Aorta (tissue), 5 donors: ENCODE results near the gene CD8B2. TPM values are rescaled to one million over a fixed set of nuclear protein-coding genes. Genes with fewer than 3 reads are reported as not detected.

Source experiments
- ATAC-seq: fragments of 200-7000 bp; cut with Tn5 transposase; one replicate; pipeline ENCODE4 v1.9.1; 2022; ENCODE audit warnings: moderate library complexity; ENCODE audit not compliant: low FRiP score
- DNase-seq, 2 donors: peaks; one replicate each; pipeline ENCODE4 v3.0.0-alpha.2; 2020
- H3K27ac ChIP-seq, 2 donors: one replicate each; pipeline ENCODE4 v1.5.1; 2013; ENCODE audit warnings: low read length in 2 of 2, mild to moderate bottlenecking in 2 of 2, moderate library complexity in 2 of 2, control low read depth in 1 of 2, inconsistent platforms in 1 of 2, low read depth in 1 of 2
- H3K27me3 ChIP-seq, 2 donors: one replicate each; pipeline ENCODE4 v1.6.1; 2013; ENCODE audit warnings: control low read depth in 1 of 2, low read length in 1 of 2, mild to moderate bottlenecking in 1 of 2, moderate library complexity in 1 of 2; ENCODE audit not compliant: insufficient read depth in 2 of 2, control insufficient read depth in 1 of 2
- H3K36me3 ChIP-seq, 2 donors: one replicate each; pipeline ENCODE4 v1.6.1; 2013; ENCODE audit warnings: control low read depth in 1 of 2, low read length in 1 of 2, mild to moderate bottlenecking in 1 of 2; ENCODE audit not compliant: insufficient read depth in 2 of 2, control insufficient read depth in 1 of 2
- H3K4me1 ChIP-seq, 2 donors: one replicate each; pipeline ENCODE4 v1.6.1; 2013; ENCODE audit warnings: low read length in 2 of 2, control low read depth in 1 of 2, mild to moderate bottlenecking in 1 of 2, moderate library complexity in 1 of 2; ENCODE audit not compliant: insufficient read depth in 2 of 2, control insufficient read depth in 1 of 2
- H3K4me3 ChIP-seq, 2 donors: one replicate each; pipeline ENCODE4 v1.5.1; 2013; ENCODE audit warnings: low read length in 2 of 2, control low read depth in 1 of 2, mild to moderate bottlenecking in 1 of 2
- H3K9me3 ChIP-seq: one replicate; pipeline ENCODE4 v1.6.1; 2013; ENCODE audit warnings: mild to moderate bottlenecking, low read length; ENCODE audit not compliant: control insufficient read depth
- WGBS, 2 donors: extraction: QIAGEN DNeasy Blood & Tissue Kit; methylation state at CpG; one replicate each; pipeline ENCODE4 v1.1.7; 2013; 5-methylcytosine and 5-hydroxymethylcytosine counted together
- intact Hi-C, 2 donors: fragments of 100-400 bp; cut with DNase I; formaldehyde crosslinking; loops; one replicate each; pipeline versions ENCODE4 v1.14.2 to v1.15.0; 2022
- polyA plus RNA-seq, 2 donors: library from polyadenylated mRNA; stranded (reverse); fragments of 200-250 nt; gene quantifications; one replicate each; pipeline ENCODE4 v1.2.3, GENCODE V29; 2013
- total RNA-seq, 2 donors: library from RNA; stranded (reverse); fragmentation: NEBNext Ultra II Directional; extraction: Animal tissue kit (Norgen Biotek cat#: 25700); gene quantifications; one replicate each; pipeline ENCODE4 v1.2.1, GENCODE V29; 2021
- donor health status: healthy with polysubstance abuse.
- donor health status: Bipolar disorder and iron deficiency.
- donor health status: DM: no; HTN: no; CAD: no.
- donor health status: DM: no; HTN: no; CAD: no.
- donor health status: DM: yes; HTN: yes; CAD: no.

Gene CD8B2
- total and polyA plus RNA-seq, 4 donors = 0.09 to 0.50 (median 0.10) TPM; not detected in 1

GRCh38 chr2:106517329-106517728 lies 30.2 kb downstream of the CD8B2 start:
- Histone ChIP-seq H3K27me3 (no peaks in the 10 kb centered on the region), H3K9me3 (no peaks in the 10 kb centered on the region), H3K4me1 (no peaks in the 10 kb centered on the region), H3K4me3 (no peak overlapping the region), H3K27ac (no peak overlapping the region), H3K36me3 (no peaks in the 10 kb centered on the region)
- DNase-seq (no peak), ATAC-seq (no peak)
- intact Hi-C loops = no loop called here
- WGBS, 2 donors = 96 to 97% methylated on average over 11 of the region's 11 CpGs

GRCh38 chr2:106519767-106520166 lies 32.6 kb downstream of the CD8B2 start:
- H3K36me3 ChIP-seq = no peaks in the 10 kb centered on the region
- no peak overlapping the region for H3K4me3 ChIP-seq
- no peak for ATAC-seq
- no peak for DNase-seq
- no peaks in the 10 kb centered on the region for H3K4me1 ChIP-seq
- H3K27me3 ChIP-seq = no peaks in the 10 kb centered on the region
- H3K9me3 ChIP-seq = no peaks in the 10 kb centered on the region
- 78% methylated on average over 5 of the region's 5 CpGs for WGBS, 2 donors
- intact Hi-C loops = no loop called here
- no peak overlapping the region for H3K27ac ChIP-seq

DNA sequence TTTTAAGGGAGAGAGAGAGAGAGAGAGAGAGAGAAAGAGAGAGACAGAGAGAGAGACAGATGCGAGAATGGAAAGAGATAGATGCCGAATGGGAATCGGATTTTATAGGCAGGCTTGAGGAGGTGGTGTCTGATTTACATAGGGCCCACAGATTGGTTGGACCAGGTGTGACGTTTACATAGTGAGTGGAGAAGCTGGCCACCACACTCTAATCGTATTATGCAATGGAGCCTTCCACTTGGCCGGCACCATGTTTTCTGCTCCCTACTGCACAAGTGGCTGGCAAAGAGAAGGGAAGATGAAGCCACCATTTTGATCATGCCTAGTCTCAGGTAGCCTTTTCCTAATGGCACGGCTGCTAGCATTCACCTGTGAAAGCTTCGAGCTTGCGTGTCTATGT lies 33.9 kb downstream of the CD8B2 start:
- Histone ChIP-seq H3K27me3 (no peaks in the 10 kb centered on the region), H3K9me3 (no peaks in the 10 kb centered on the region), H3K4me3 (no peak overlapping the region), H3K36me3 (no peaks in the 10 kb centered on the region), H3K4me1 (no peaks in the 10 kb centered on the region), H3K27ac (no peak overlapping the region)
- ATAC-seq = no peak
- no peak for DNase-seq
- intact Hi-C loops = no loop called here
- 85 to 86% methylated on average over 9 of the region's 9 CpGs for WGBS, 2 donors

DNA sequence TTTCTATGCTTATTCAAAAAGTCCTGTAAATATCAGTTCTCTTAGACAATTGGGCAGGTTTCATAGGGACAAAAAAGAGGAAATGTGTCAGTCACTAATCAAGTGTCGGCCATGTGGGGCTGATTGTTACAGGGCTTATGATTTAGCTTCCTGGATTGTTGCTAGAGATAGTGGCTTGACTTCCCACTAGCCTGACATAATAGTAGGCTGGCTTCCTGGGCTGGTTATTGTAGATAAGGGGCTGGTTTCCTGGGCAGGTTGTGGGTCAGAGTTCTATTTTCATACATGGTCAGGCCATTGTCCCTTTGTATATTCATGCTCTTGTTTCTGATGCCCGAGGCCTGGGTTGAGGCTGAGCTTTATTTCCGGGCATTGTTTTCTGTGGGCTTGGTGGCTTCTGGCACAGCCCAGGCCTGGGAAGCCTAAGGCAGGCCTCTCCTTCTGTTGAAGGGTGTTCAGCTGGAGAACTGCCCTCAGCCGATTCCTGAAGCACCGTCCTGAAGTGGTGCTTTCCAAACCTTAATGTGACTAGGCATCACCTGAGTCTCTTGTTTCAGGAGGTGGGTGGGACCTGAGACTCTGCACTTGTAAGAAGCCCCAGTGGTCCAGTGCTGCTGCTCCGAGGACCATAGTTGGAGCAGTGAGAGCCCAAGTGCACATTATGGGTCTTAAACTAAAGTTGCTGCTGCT lies 37.0 kb downstream of the CD8B2 start:
- DNase-seq (no peak), ATAC-seq (no peak)
- Histone ChIP-seq H3K4me3 (no peak overlapping the region), H3K27me3 (no peaks in the 10 kb centered on the region), H3K9me3 (no peaks in the 10 kb centered on the region), H3K4me1 (no peaks in the 10 kb centered on the region), H3K27ac (no peak overlapping the region), H3K36me3 (no peaks in the 10 kb centered on the region)
- 96% methylated on average over 6 of the region's 6 CpGs for WGBS, 2 donors
- intact Hi-C loops = no loop called here

DNA sequence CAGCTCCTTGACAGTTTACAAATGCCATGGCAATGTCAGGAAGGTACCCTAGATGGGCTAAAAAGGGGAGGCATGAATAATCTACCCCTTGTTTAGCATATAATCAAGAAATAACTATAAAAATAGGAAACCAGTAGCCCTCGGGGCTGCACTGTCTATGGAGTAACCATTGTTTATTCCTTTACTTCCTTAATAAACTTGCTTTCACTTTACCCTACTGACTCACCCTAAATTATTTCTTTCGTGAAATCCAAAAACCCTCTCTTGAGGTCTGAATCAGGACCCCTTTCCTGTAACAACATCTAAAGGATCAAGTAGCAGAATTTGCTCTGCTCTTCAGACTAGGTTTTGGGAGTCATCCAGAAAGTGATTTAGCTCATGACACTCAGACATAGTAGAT lies 43.7 kb downstream of the CD8B2 start:
- Histone ChIP-seq H3K36me3 (no peaks in the 10 kb centered on the region), H3K9me3 (no peaks in the 10 kb centered on the region)
- intact Hi-C loops = no loop called here

DNA sequence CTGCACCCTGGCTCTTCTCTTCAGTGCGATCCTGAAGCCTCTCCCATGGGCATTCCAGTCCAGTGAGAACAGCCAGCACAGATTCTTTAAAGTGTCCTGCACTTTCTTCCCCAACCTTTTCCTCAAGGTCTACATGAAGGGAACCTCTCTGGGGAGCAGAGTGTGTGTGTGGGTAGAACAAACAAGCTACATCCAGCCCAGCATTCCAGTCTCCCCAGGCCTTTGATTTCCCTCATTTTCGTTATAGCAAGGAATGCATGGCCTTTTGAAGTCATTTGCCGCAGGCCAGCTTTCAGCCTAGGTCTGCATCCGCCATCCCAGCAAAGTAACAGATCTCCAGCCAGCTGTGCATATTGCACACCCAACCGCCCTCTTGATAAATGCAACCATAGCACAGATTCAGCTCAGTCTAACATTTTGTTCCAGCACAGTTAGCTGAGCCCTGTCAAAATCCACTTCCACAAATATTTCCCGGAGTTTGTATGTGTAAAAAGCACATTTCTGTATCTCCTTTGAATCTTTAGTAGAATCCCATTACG lies 44.6 kb downstream of the CD8B2 start:
- DNase-seq = no peak
- Histone ChIP-seq H3K9me3 (no peaks in the 10 kb centered on the region), H3K27ac (no peak overlapping the region), H3K4me3 (no peak overlapping the region), H3K27me3 (no peaks in the 10 kb centered on the region), H3K4me1 (no peaks in the 10 kb centered on the region), H3K36me3 (no peaks in the 10 kb centered on the region)
- no peak for ATAC-seq
- WGBS, 2 donors = 87 to 90% methylated on average over 7 of the region's 7 CpGs
- intact Hi-C loops = no loop called here

More for the DNA sequence above, 43.7 kb downstream of the CD8B2 start:
- WGBS, 2 donors = 89 to 94% methylated on average over 2 of the region's 2 CpGs
- H3K4me3 ChIP-seq = no peak overlapping the region
- H3K27me3 ChIP-seq = no peaks in the 10 kb centered on the region
- H3K4me1 ChIP-seq = no peaks in the 10 kb centered on the region
- DNase-seq (no peak), ATAC-seq (no peak)
- H3K27ac ChIP-seq = no peak overlapping the region

DNA sequence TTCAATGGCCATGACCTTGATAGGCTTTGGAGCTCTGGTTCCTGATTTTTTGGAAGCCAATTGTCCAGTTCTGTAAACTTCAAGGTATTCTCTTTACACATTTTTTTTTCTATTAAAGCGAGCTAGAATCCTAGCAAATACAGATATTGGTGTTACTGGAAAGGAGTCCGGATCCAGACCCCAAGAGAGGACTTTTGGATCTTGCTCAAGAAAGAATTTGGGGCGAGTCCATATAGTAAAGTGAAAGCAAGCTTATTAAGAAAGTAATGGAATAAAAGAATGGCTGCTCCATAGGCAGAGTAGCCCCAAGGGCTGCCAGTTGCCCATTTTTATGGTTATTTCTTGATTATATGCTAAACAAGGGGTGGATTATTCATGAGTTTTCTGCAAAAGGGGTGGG lies 45.1 kb downstream of the CD8B2 start:
- ATAC-seq (no peak), DNase-seq (no peak)
- H3K36me3 ChIP-seq = no peaks in the 10 kb centered on the region
- H3K27me3 ChIP-seq = no peaks in the 10 kb centered on the region
- H3K27ac ChIP-seq = no peak overlapping the region
- no peaks in the 10 kb centered on the region for H3K9me3 ChIP-seq
- intact Hi-C loops = no loop called here
- H3K4me3 ChIP-seq = no peak overlapping the region
- 87 to 95% methylated on average over 3 of the region's 3 CpGs for WGBS, 2 donors
- no peaks in the 10 kb centered on the region for H3K4me1 ChIP-seq

DNA sequence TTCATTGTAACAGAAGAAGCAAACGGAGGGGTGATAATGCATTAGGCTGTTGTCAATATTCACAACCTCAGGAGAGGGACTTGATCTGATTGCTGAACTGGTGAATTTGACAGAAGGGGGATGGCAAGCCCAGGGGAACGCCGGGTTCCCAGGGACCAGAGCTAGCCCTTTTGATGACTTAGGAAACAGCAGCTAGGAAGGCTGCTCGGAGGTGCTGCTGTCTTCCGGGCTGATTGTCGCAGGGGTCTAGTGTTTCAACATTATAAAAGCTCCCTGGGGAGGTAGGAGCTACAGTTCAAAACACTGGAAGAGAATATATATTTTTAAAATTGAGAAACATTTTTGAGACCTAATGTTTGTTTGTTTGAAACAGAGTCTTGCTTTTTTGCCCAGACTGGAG lies 47.3 kb downstream of the CD8B2 start:
- Histone ChIP-seq H3K4me1 (no peaks in the 10 kb centered on the region), H3K36me3 (no peaks in the 10 kb centered on the region), H3K27ac (no peak overlapping the region), H3K9me3 (no peaks in the 10 kb centered on the region), H3K4me3 (no peak overlapping the region), H3K27me3 (no peaks in the 10 kb centered on the region)
- 78 to 79% methylated on average over 6 of the region's 6 CpGs for WGBS, 2 donors
- ATAC-seq (no peak), DNase-seq (no peak)
- intact Hi-C loops = no loop called here

DNA sequence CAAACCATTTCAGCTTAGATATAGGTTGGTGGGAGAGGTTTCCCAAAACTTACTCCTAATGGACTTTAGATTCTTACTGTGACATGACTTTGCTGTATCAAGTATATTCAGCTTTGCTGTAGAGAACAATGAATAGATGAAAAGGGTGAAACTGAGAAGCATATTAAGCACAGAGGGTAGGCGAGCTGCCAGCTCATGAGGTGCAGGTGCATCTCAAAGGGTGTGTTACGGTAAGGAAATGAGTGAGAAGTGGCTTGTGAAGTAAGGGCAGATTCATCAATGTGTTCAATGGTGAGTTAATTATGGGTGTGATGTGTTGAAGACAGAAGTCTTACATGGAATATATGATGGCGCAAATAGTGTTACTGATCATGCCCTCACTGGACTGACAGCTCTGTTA lies 49.3 kb downstream of the CD8B2 start:
- H3K4me3 ChIP-seq = no peak overlapping the region
- intact Hi-C loops = no loop called here
- H3K36me3 ChIP-seq = no peaks in the 10 kb centered on the region
- ATAC-seq (no peak), DNase-seq (no peak)
- no peaks in the 10 kb centered on the region for H3K27me3 ChIP-seq
- H3K4me1 ChIP-seq = no peaks in the 10 kb centered on the region
- WGBS, 2 donors = 91 to 93% methylated on average over 3 of the region's 3 CpGs
- no peaks in the 10 kb centered on the region for H3K9me3 ChIP-seq
- H3K27ac ChIP-seq = no peak overlapping the region
